Mucosa of descending colon (tissue), 3 donors: ENCODE measurements around the gene ABCB4. TPM values are rescaled to one million over a fixed set of nuclear protein-coding genes. Genes with fewer than 3 reads are reported as not detected.

Experiments used
- ATAC-seq: fragments of 200-7000 bp; cut with Tn5 transposase; one replicate; pipeline ENCODE4 v1.9.1; 2020; ENCODE audit warnings: mild to moderate bottlenecking, moderate library complexity
- DNase-seq, 3 donors: peaks; one replicate each; pipeline ENCODE4 v3.0.0-alpha.2; 2020
- H3K36me3 ChIP-seq: fragments of 200-600 bp; one replicate; pipeline ENCODE4 v1.8.0; 2021; ENCODE audit warnings: low read depth, mild to moderate bottlenecking
- H3K4me1 ChIP-seq: fragments of 200-600 bp; one replicate; pipeline ENCODE4 v1.8.0; 2021; ENCODE audit warnings: low read depth, mild to moderate bottlenecking
- H3K4me3 ChIP-seq: fragments of 200-600 bp; one replicate; pipeline ENCODE4 v1.8.0; 2021; ENCODE audit warnings: mild to moderate bottlenecking
- H3K9me3 ChIP-seq: fragments of 200-600 bp; one replicate; pipeline ENCODE4 v1.8.0; 2021; ENCODE audit warnings: mild to moderate bottlenecking
- CTCF ChIP-seq: fragments of 200-600 bp; IDR thresholded peaks from one replicate; pipeline ENCODE4 v1.8.0; 2022; ENCODE audit warnings: antibody characterized with exemption, mild to moderate bottlenecking
- intact Hi-C, 2 donors: fragments of 100-400 bp; cut with DNase I in 1 of 2; cut with micrococcal nuclease in 1 of 2; formaldehyde crosslinking; loops; one replicate each; pipeline versions ENCODE4 v1.11.0 to v1.11.1; 2022; cut with DNase I, micrococcal nuclease
- total RNA-seq, 3 donors: library from RNA; stranded (reverse); fragmentation: NEBNext Ultra II Directional in 2 of 3; extraction: Animal tissue kit (Norgen Biotek cat#: 25700) in 2 of 3; gene quantifications; one replicate each; pipeline versions ENCODE4 v1.2.1 to v1.2.4, GENCODE V29; 2021 to 2023
- donor health status: DM: no; HTN: no; CAD: no; lungs with moderate emphysema.
- donor health status: DM: no; HTN: no; CAD: no.
- donor health status: DM: no; HTN: yes; CAD: no.

ABCB4 gene
- total RNA-seq, 3 donors from 2014 or later, result 0.65 to 1.4 (median 1.2) TPM

GRCh38 chr7:87451187-87451586, 24.3 kb downstream of the ABCB4 start:
- H3K4me1 ChIP-seq, result no peaks in the 10 kb centered on the region
- no peak overlapping the region for H3K4me3 ChIP-seq
- DNase-seq, result no peak
- intact Hi-C loops, result no loop called here
- no peak for ATAC-seq
- no peaks in the 10 kb centered on the region for H3K9me3 ChIP-seq
- no peaks in the 10 kb centered on the region for H3K36me3 ChIP-seq
- no peak for TF ChIP-seq CTCF

- Histone ChIP-seq H3K36me3 (no peaks in the 10 kb centered on the region), H3K9me3 (no peaks in the 10 kb centered on the region), H3K4me1 (no peaks in the 10 kb centered on the region), H3K4me3 (no peak overlapping the region)
- ATAC-seq (no peak), DNase-seq (no peak)
- TF ChIP-seq CTCF, result no peak
- intact Hi-C loops, result no loop called here
These were observed 24.8 kb downstream of the ABCB4 start for GRCh38 chr7:87450706-87451105.

GRCh38 chr7:87448388-87448787, 27.1 kb downstream of the ABCB4 start:
- Histone ChIP-seq H3K4me1 (no peaks in the 10 kb centered on the region), H3K36me3 (no peaks in the 10 kb centered on the region), H3K9me3 (no peaks in the 10 kb centered on the region), H3K4me3 (no peak overlapping the region)
- ATAC-seq (no peak), DNase-seq (no peak)
- intact Hi-C loops, result no loop called here
- no peak for TF ChIP-seq CTCF

GRCh38 chr7:87447116-87447635, 28.3 kb downstream of the ABCB4 start:
- Histone ChIP-seq H3K36me3 (no peaks in the 10 kb centered on the region), H3K9me3 (no peaks in the 10 kb centered on the region), H3K4me1 (no peaks in the 10 kb centered on the region), H3K4me3 (no peak overlapping the region)
- DNase-seq (no peak), ATAC-seq (no peak)
- no peak for TF ChIP-seq CTCF
- intact Hi-C loops, result no loop called here

- Histone ChIP-seq H3K4me3 (no peak overlapping the region), H3K36me3 (no peaks in the 10 kb centered on the region), H3K4me1 (no peaks in the 10 kb centered on the region), H3K9me3 (no peaks in the 10 kb centered on the region)
- no peak for DNase-seq
- ATAC-seq, result no peak
- intact Hi-C loops, result no loop called here
- no peak for TF ChIP-seq CTCF
These were observed 29.6 kb downstream of the ABCB4 start for GRCh38 chr7:87445897-87446296.

GRCh38 chr7:87435546-87435945, 39.9 kb downstream of the ABCB4 start:
- TF ChIP-seq CTCF, result no peak
- H3K4me3 ChIP-seq, result no peak overlapping the region
- H3K36me3 ChIP-seq, result no peaks in the 10 kb centered on the region
- H3K9me3 ChIP-seq, result no peaks in the 10 kb centered on the region
- intact Hi-C loops, result no loop called here
- ATAC-seq (no peak), DNase-seq (no peak)
- H3K4me1 ChIP-seq, result no peaks in the 10 kb centered on the region
